Forelimb muscle (tissue), 1 donor: ENCODE data around the gene RIPOR3. TPM values are rescaled to one million over a fixed set of nuclear protein-coding genes. Genes with fewer than 3 reads are reported as not detected.
"Not testable (repeated sequence)": the region's sequence is repeated elsewhere in the genome, so short reads cannot be mapped to it uniquely, and the experiment has no call there.

Source experiments
- DNase-seq: peaks from one replicate; pipeline ENCODE4 v3.0.0-alpha.2; 2013; ENCODE audit warnings: low read depth
- polyA plus RNA-seq: library from polyadenylated mRNA; unstranded; fragments of 120-200 nt; gene quantifications from one replicate; pipeline ENCODE4 v1.2.1, GENCODE V29; 2013; ENCODE audit not compliant: insufficient read length

RIPOR3 gene
- polyA plus RNA-seq, 1 donor, result 7.5 TPM

- DNase-seq, result no peak
Measured at GRCh38 chr20:50632236-50632635, 59.1 kb downstream of the RIPOR3 start.

- DNase-seq, result no peak
Measured at GRCh38 chr20:50630578-50631263, 60.6 kb downstream of the RIPOR3 start.

GRCh38 chr20:50629670-50630045, 61.7 kb downstream of the RIPOR3 start:
- no peak for DNase-seq

GRCh38 chr20:50628853-50629669, 62.3 kb downstream of the RIPOR3 start:
- DNase-seq, result no peak

- DNase-seq, result no peak
Measured at GRCh38 chr20:50628332-50628731, 63.0 kb downstream of the RIPOR3 start.

GRCh38 chr20:50627747-50628146, 63.6 kb downstream of the RIPOR3 start:
- no peak for DNase-seq

GRCh38 chr20:50625986-50626677, 65.2 kb downstream of the RIPOR3 start:
- peak; percentile 29 for DNase-seq

GRCh38 chr20:50624351-50625016, 66.9 kb downstream of the RIPOR3 start:
- no peak for DNase-seq

GRCh38 chr20:50621068-50621665, 70.2 kb downstream of the RIPOR3 start:
- DNase-seq, result no peak

- not testable (repeated sequence) for DNase-seq
Measured at GRCh38 chr20:50620459-50620858, 70.9 kb downstream of the RIPOR3 start.

- no peak for DNase-seq
Measured at GRCh38 chr20:50618537-50618936, 72.8 kb downstream of the RIPOR3 start.

- DNase-seq, result no peak
Measured at GRCh38 chr20:50617022-50617421, 74.3 kb downstream of the RIPOR3 start.

GRCh38 chr20:50615407-50615806, 75.9 kb downstream of the RIPOR3 start:
- DNase-seq, result no peak

- no peak for DNase-seq
Measured at GRCh38 chr20:50613438-50614169, 77.7 kb downstream of the RIPOR3 start.

GRCh38 chr20:50611128-50611810, 80.1 kb downstream of the RIPOR3 start:
- DNase-seq, result no peak

GRCh38 chr20:50610212-50610718, 81.1 kb downstream of the RIPOR3 start:
- no peak for DNase-seq

- DNase-seq, result no peak
Measured at GRCh38 chr20:50609438-50609989, 81.8 kb downstream of the RIPOR3 start.

- no peak for DNase-seq
Measured at GRCh38 chr20:50608750-50609104, 82.6 kb downstream of the RIPOR3 start.

- DNase-seq, result no peak
Measured at GRCh38 chr20:50607850-50608749, 83.2 kb downstream of the RIPOR3 start.
